Transverse colon (tissue), 4 donors: ENCODE data around the gene GARIN3.

Source experiments
- POLR2A ChIP-seq: fragments of 450-650 bp; IDR thresholded peaks from one replicate; pipeline ENCODE4 v1.6.1; 2016; ENCODE audit warnings: antibody characterized with exemption, mild to moderate bottlenecking, moderate library complexity
- POLR2AphosphoS5 ChIP-seq, 3 donors: sonication (generic); formaldehyde crosslinking; IDR thresholded peaks; one replicate each; pipeline ENCODE4 v1.6.1; 2016; ENCODE audit warnings: antibody characterized with exemption in 3 of 3
- TF ChIP-seq, protein P1 (sequence below), 5 experiments: fragments of 200-600 bp in 3 of 5; fragments of 450-650 bp in 2 of 5; sonication (generic) in 3 of 5; IDR thresholded peaks; 1 replicate in 2 of 5; 2 replicates in 3 of 5; pipeline ENCODE4 v1.5.1; 2016 to 2017; ENCODE audit warnings: antibody characterized with exemption in 5 of 5, inconsistent platforms in 3 of 5, mild to moderate bottlenecking in 2 of 5, moderate library complexity in 1 of 5

DNA sequence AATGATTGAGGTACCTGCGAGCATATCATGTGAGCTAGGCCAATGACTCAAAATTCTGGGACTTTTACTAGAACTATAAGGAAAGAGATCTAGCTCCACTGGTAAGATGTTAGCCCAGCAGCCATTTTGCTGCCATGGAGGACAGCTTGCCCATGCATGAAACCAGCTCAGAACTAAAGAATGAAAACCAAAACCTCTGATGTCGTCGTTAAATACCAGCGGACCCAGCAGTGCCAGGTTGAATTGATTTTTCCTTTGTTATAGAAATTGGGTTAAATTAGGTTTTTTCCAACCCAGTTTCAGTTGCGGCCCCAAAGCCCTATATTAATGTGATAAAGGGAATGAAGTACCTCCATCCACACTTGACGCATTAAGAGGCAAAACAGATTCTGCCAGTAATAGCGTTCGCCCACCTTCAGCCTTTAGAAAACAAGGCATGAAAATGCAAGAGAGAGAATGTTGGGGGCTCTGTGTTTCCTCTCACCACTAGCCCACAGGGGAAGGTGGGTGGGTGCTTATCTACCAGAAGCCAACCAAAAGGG lies 9.1 kb upstream of the GARIN3 start:
- TF ChIP-seq, protein P1, sequence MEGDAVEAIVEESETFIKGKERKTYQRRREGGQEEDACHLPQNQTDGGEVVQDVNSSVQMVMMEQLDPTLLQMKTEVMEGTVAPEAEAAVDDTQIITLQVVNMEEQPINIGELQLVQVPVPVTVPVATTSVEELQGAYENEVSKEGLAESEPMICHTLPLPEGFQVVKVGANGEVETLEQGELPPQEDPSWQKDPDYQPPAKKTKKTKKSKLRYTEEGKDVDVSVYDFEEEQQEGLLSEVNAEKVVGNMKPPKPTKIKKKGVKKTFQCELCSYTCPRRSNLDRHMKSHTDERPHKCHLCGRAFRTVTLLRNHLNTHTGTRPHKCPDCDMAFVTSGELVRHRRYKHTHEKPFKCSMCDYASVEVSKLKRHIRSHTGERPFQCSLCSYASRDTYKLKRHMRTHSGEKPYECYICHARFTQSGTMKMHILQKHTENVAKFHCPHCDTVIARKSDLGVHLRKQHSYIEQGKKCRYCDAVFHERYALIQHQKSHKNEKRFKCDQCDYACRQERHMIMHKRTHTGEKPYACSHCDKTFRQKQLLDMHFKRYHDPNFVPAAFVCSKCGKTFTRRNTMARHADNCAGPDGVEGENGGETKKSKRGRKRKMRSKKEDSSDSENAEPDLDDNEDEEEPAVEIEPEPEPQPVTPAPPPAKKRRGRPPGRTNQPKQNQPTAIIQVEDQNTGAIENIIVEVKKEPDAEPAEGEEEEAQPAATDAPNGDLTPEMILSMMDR (IDR thresholded peaks at IDR 0.05): no peak
- TF ChIP-seq POLR2AphosphoS5 (IDR thresholded peaks at IDR 0.05) (no peak), POLR2A (no peak)
